Esophagus muscularis mucosa (tissue), 4 donors: Measurements from ENCODE around the gene MORN3.

Source experiments
- CTCF ChIP-seq, 3 experiments: fragments of 200-600 bp in 2 of 3; fragments of 450-650 bp in 1 of 3; sonication (generic) in 2 of 3; IDR thresholded peaks; one replicate each; pipeline ENCODE4 v1.5.1; 2017 to 2019; ENCODE audit warnings: antibody characterized with exemption in 3 of 3, mild to moderate bottlenecking in 2 of 3, moderate library complexity in 1 of 3
- EP300 ChIP-seq: sonication (generic); formaldehyde crosslinking; IDR thresholded peaks from one replicate; pipeline ENCODE4 v1.6.1; 2017; ENCODE audit warnings: antibody characterized with exemption
- POLR2A ChIP-seq: fragments of 450-650 bp; IDR thresholded peaks from one replicate; pipeline ENCODE4 v1.6.1; 2017; ENCODE audit warnings: antibody characterized with exemption, moderate library complexity, mild to moderate bottlenecking, low read depth
- POLR2AphosphoS5 ChIP-seq, 2 donors: sonication (generic); formaldehyde crosslinking; IDR thresholded peaks; one replicate each; pipeline ENCODE4 v1.6.1; 2017; ENCODE audit warnings: antibody characterized with exemption in 2 of 2

DNA sequence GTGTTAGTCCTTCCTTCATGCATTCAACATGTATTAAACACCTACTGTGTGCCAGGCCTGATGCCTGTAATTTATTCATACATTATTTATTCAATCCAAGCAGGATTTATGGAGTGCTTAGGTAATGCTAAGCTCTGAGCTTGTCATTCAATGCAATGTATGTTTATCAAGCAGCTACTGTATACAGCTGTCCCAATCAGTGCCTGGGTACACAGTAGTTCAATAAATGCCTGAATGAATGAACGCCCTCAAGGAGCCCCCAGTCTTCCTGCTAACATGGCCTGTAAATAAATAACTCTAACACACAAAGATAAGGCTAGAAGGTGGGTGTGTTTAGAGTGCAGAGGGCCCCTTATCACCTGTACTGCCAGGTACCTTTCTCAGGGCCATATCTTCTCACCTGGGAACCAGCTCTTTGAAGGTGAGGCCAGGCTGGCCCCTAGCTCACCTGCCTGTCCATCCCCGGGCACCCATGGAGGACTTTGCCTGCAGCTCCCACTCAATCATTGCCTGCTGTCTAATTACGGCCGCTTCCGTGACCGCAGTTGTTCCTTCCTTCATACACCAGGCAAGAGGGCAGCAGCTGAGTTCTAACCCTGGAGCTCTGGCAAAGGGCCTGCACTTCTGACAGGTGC, 68.6 kb downstream of the MORN3 start:
- TF ChIP-seq CTCF (IDR thresholded peaks at IDR 0.05), result no peak
- TF ChIP-seq POLR2AphosphoS5 (IDR thresholded peaks at IDR 0.05), result no peak
- no peak for TF ChIP-seq POLR2A
- no peak for TF ChIP-seq EP300
